ENCODE measurements around the gene CR1L. TPM values are rescaled to one million over a fixed set of nuclear protein-coding genes. Genes with fewer than 3 reads are reported as not detected.
A peak's percentile ranks its signal among the peaks of the same experiment; 100 is the strongest.
"Not testable (repeated sequence)": the region's sequence is repeated elsewhere in the genome, so short reads cannot be mapped to it uniquely, and the experiment has no call there.

Gene CR1L
- total RNA-seq, 1 donor from 2014 or later = not detected

- TF ChIP-seq CTCF (IDR thresholded peaks at IDR 0.05; ENCODE audit: unreplicated experiment) = no peak
- Mint-ChIP-seq H3K36me3 (peaks cover 2% of the 10 kb centered on the region), H3K27ac (no peak overlapping the region), H3K27me3 (ENCODE audit: low read depth) (peaks cover 13% of the 10 kb centered on the region), H3K4me1 (no peaks in the 10 kb centered on the region), H3K4me3 (no peak overlapping the region), H3K9me3 (peaks cover 9% of the 10 kb centered on the region)
- DNase-seq (ENCODE audit: low spot score in 2 of 2, unreplicated experiment in 2 of 2) = no peak
Observed at GRCh38 chr1:207658904-207659485, 14.1 kb downstream of the CR1L start.

GRCh38 chr1:207659545-207660153, 14.7 kb downstream of the CR1L start:
- Mint-ChIP-seq H3K4me3 (no peak overlapping the region), H3K9me3 (peaks cover 14% of the 10 kb centered on the region), H3K27ac (no peak overlapping the region), H3K4me1 (no peaks in the 10 kb centered on the region), H3K36me3 (peaks cover 2% of the 10 kb centered on the region), H3K27me3 (ENCODE audit: low read depth) (peaks cover 13% of the 10 kb centered on the region)
- no peak for DNase-seq (ENCODE audit: low spot score in 2 of 2, unreplicated experiment in 2 of 2)
- TF ChIP-seq CTCF (IDR thresholded peaks at IDR 0.05; ENCODE audit: unreplicated experiment) = no peak

GRCh38 chr1:207661420-207661819, 16.5 kb downstream of the CR1L start:
- not testable (repeated sequence) for H3K4me1 Mint-ChIP-seq; H3K27ac Mint-ChIP-seq; DNase-seq (ENCODE audit: low spot score in 2 of 2, unreplicated experiment in 2 of 2); H3K36me3 Mint-ChIP-seq; H3K4me3 Mint-ChIP-seq
- H3K27me3 Mint-ChIP-seq (ENCODE audit: low read depth) = peaks cover 18% of the 10 kb centered on the region
- peaks cover 24% of the 10 kb centered on the region for H3K9me3 Mint-ChIP-seq

GRCh38 chr1:207666342-207666741, 21.4 kb downstream of the CR1L start:
- H3K36me3 Mint-ChIP-seq = peaks cover 2% of the 10 kb centered on the region
- H3K4me1 Mint-ChIP-seq = no peaks in the 10 kb centered on the region
- DNase-seq (ENCODE audit: low spot score in 2 of 2, unreplicated experiment in 2 of 2) = no peak
- no peak overlapping the region for H3K4me3 Mint-ChIP-seq
- H3K27me3 Mint-ChIP-seq (ENCODE audit: low read depth) = peaks cover 52% of the 10 kb centered on the region
- no peak for TF ChIP-seq CTCF (IDR thresholded peaks at IDR 0.05; ENCODE audit: unreplicated experiment)
- H3K27ac Mint-ChIP-seq = no peak overlapping the region
- peaks cover 34% of the 10 kb centered on the region for H3K9me3 Mint-ChIP-seq

GRCh38 chr1:207669528-207670009, 24.6 kb downstream of the CR1L start:
- no peak for TF ChIP-seq CTCF (IDR thresholded peaks at IDR 0.05; ENCODE audit: unreplicated experiment)
- peak overlapping the region; percentile 49 for H3K4me3 Mint-ChIP-seq
- H3K27me3 Mint-ChIP-seq (ENCODE audit: low read depth) = peaks cover 72% of the 10 kb centered on the region

GRCh38 chr1:207670192-207670591, 25.3 kb downstream of the CR1L start:
- Mint-ChIP-seq H3K4me1 (no peaks in the 10 kb centered on the region), H3K27me3 (ENCODE audit: low read depth) (peaks cover 75% of the 10 kb centered on the region), H3K4me3 (no peak overlapping the region), H3K36me3 (no peaks in the 10 kb centered on the region), H3K9me3 (peaks cover 18% of the 10 kb centered on the region), H3K27ac (no peak overlapping the region)
- no peak for DNase-seq (ENCODE audit: low spot score in 2 of 2, unreplicated experiment in 2 of 2)
- TF ChIP-seq CTCF (IDR thresholded peaks at IDR 0.05; ENCODE audit: unreplicated experiment) = no peak

More at GRCh38 chr1:207669528-207670009, 24.6 kb downstream of the CR1L start:
- no peak for DNase-seq (ENCODE audit: low spot score in 2 of 2, unreplicated experiment in 2 of 2)
- no peaks in the 10 kb centered on the region for H3K36me3 Mint-ChIP-seq
- no peak overlapping the region for H3K27ac Mint-ChIP-seq
- no peaks in the 10 kb centered on the region for H3K4me1 Mint-ChIP-seq
- H3K9me3 Mint-ChIP-seq = peaks cover 21% of the 10 kb centered on the region

Measured in mesothelial cell of epicardium (in vitro differentiated cells).